Measurements from ENCODE around the gene LRP1B. TPM values are rescaled to one million over a fixed set of nuclear protein-coding genes. Genes with fewer than 3 reads are reported as not detected.
A peak's percentile ranks its signal among the peaks of the same experiment; 100 is the strongest.

LRP1B gene
- total RNA-seq, 1 donor from 2014 or later = not detected

DNA sequence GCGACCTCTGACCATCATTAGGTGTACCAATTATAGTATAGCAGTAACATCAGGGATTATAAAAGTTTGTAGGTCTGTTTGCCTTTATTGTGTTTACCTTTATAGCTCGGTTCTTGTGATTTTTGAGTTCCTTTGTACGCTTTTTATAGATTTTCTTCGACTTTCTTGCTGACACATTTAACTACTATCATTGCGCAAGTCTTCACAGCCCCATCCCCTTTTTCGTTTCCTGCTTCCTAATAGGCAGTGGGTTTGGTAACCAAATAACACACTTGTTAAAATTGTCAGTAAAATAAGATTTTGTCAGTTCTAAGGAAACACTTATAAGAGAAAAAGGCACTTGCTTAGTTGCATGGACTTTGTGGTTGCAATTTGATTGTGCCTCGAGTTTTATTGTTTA, 541.5 kb downstream of the LRP1B start:
- ATAC-seq (no peak), DNase-seq (ENCODE audit: missing footprints) (no peak)
- intact Hi-C loops (cut with DNase I) = no loop called here

DNA sequence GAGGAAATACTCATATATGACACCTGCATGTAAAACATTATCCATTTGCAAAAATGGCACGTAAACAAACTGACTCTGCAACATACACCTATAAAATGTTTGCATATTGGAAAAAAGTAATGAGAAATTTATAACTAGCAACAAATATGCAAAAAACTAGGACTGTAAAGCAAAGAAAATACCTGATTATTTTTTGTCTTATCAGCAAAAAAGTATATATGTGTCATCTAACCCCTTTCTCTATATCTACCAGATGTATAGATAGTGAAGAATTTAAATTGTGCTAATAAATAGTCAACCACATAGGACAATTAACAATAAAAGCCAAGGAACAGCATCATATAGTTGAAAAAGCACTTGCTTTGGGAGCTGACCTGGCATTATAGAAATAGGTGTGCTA, 543.8 kb downstream of the LRP1B start:
- DNase-seq (ENCODE audit: missing footprints) (no peak), ATAC-seq (no peak)
- intact Hi-C loops (cut with DNase I) = no loop called here

DNA sequence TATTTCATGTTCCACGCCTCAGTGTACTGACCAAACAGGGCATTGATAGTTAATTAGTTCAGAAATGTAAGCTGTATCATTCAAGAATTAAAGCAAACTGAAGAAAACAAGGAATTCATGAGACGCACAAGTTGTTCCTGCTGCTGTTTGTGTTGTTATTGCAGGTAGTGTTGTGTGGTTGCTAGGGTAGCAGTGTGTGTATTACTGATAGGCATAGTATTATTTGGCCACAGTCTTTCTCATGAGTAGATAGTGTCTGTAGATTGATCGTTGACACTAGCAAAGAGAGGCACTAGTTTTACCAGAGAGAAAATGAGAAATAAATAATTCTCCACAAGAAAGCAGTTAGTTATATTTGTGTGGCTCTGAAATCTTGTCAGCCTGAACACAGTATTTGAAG, 548.6 kb downstream of the LRP1B start:
- intact Hi-C loops (cut with DNase I) = no loop called here
- DNase-seq (ENCODE audit: missing footprints) = no peak
- peak; percentile 88 for ATAC-seq

DNA sequence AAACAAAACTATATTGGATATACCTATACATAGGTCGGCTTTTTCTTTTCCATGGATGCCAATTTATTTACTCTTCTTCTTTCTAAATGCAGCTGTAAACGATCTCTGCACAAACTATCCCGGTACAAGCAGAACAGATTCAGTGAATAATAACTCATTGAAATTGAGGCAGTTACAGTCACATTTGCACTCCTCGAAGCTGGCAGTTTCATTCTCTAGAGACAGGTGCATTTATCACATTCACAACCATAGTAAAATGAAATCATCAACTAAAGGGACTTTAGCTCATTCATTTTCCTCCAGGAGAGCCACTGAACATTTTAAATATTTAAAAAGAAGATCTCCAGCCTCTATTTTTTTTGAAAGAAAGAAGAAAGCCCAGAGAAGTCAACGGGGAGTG, 551.7 kb downstream of the LRP1B start:
- no peak for DNase-seq (ENCODE audit: missing footprints)
- intact Hi-C loops (cut with DNase I) = no loop called here
- no peak for ATAC-seq

DNA sequence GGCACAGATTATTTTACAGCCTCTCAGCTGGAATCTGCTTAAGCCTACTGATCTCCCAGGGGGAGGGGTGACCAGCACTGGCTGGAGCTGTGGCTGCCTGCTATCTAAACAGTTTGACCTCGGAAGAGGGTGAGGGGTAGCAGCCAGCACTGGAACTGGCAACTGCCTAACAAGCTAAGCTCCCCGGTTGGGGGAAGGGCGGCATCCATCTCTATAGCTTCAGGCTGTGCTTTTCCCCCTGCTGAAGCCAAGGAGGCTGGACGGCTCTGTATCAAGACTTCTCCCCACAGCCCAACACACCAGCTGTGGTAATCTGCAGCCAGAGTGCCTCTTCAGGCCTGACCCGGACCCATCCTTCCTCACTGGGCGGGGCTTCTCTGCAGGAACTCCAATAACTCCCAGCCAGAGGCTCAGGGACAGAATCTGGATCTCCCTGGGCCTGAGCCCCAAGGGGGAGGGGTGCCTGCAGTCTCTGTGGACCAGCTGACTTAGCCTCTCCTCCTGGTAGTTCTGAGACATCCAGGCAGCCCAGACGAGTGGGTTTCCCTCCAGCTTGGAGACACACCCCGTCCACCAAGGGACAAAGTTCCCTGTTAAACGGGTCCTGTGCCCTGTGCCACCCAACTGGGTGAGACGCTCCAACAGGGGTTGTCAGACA, 560.2 kb downstream of the LRP1B start:
- intact Hi-C loops (cut with DNase I) = no loop called here
- DNase-seq (ENCODE audit: missing footprints) = peak; percentile 27
- ATAC-seq = peak; percentile 76

DNA sequence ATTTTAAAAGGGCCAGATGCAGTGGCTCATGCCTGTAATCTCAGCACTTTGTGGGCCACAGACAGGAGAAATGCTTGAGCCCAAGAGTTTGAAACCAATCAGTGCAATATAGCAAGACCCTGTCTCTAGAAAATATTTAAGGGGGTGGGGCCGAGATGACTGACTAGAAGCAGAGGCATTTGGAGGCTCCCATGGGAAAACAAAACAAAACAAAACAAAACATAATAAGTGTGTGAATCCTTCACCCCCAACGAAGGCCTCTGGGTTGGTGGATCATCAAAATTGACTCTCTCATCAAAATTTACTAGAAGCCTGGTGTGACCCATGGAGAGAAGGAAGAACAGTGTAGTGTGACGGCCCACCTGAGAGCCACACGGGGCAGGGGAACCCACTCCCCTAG, 560.9 kb downstream of the LRP1B start:
- no peak for DNase-seq (ENCODE audit: missing footprints)
- no peak for ATAC-seq
- intact Hi-C loops (cut with DNase I) = no loop called here

DNA sequence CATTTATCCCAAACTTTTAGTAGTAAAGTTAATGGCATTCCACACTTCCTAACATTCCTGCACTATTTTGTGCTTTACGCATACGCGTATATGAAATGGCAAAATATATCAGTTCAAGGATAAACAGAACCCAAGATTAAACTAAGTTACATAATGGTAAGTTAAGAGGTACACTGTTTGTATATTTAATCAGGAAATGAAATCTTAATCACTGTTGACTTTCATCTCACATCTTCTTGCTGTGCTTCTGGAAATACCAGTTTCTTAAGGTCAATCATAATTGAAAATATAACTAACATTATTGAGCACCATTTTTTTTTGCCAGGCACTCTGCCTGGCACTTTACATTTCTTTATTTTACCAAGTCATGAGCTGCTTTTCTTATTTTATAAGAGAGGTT, 565.2 kb downstream of the LRP1B start:
- intact Hi-C loops (cut with DNase I) = no loop called here
- ATAC-seq (no peak), DNase-seq (ENCODE audit: missing footprints) (no peak)

DNA sequence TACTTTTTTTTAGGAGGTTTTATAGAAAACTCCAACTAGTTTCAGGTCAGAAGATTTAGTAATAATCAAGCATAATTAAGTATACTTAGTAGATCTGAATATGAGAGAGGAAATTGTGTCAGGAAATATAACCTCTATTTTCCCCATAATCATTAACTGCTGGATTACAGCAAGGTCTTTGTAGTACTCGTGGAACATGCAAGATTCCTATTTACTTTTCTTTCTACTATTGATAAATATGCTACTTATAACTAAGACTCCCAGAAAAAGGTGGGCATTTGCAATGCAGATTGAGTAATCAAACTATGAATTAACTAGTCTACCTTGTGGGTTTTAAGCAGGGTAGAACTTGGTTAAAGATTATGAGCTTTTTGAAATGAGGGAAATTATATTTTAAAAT, 570.1 kb downstream of the LRP1B start:
- intact Hi-C loops (cut with DNase I) = no loop called here
- ATAC-seq (no peak), DNase-seq (ENCODE audit: missing footprints) (no peak)

DNA sequence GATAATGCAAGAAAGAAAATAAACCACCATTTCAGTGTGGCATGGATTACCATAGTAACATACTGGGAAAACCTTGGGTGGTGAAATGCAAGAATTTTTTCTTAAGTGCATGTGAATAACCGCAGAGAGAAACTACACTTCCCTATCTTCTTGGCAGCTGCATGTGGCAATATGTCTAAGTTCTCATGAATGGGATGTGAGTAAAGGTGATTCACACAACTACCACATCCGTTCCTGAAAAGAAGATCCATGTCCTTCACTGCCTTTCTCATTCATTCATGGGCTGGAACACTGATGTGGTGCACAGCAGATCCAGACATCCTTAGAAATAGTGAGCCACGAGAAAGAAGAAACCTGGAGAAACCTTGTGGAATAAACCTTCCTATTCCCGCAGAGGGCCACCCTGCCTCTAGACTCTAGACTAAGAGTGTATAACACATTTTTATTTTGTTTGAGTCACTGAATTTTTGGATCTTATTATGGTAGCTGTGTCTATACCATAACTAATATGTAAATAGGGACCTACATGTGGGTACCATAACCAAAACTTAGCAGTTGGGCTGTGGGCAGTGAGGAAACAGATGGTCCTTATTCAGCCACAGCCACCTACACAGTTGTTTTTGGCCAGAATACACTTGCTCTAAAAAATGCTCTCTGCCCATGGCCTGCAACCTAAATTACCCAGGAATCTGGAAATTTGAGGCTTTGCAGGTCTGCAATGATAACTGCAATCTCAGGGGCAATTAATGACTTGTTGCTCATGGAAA, 573.3 kb downstream of the LRP1B start:
- intact Hi-C loops (cut with DNase I) = no loop called here
- ATAC-seq = no peak
- no peak for DNase-seq (ENCODE audit: missing footprints)

DNA sequence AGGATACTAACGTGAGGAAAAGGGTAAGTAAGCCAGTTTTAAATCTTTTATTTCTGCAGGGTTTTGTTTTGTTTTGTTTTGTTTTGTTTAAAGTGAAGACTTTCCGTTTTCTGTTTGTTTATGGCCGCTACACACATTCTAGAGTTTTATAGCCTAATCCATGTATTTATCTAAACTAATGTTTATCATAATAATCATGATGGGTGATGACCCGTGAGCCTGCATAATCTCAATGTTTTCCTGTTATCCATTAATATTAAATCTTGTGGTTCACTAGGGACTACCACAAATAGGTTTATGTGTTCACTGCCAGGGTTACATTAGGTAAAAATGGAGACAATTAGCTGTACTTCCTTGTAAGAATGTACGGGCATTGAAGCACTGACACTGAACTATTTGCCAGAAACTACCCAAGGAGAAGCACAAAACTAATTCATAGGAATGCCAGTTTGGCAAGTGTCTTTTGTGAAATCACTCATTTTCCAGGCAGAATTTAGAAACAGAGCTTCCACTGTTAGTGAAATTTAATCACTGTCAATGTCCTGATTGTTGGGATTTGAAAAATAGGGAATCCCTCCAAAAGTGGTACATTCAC, 574.8 kb downstream of the LRP1B start:
- intact Hi-C loops (cut with DNase I) = no loop called here
- no peak for ATAC-seq
- DNase-seq (ENCODE audit: missing footprints) = no peak

DNA sequence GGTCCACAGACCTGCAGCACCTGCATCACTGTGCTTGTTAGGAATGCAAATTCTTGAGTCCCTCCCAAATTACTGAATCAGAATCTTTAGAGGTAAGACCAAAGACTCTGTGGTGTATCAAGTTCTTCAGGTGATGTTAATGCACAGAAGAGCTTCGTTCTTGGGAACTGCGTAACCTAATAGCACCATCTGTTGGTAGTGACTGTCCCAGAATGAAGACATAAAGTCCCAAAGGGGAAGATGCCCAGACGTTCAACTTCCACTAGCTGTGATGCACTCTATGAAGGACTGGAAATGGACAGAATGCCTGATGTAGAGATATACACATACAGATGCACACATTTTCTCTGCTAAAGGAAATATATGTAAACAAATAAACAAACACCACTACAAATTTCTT, 576.0 kb downstream of the LRP1B start:
- intact Hi-C loops (cut with DNase I) = no loop called here
- ATAC-seq = no peak
- no peak for DNase-seq (ENCODE audit: missing footprints)

DNA sequence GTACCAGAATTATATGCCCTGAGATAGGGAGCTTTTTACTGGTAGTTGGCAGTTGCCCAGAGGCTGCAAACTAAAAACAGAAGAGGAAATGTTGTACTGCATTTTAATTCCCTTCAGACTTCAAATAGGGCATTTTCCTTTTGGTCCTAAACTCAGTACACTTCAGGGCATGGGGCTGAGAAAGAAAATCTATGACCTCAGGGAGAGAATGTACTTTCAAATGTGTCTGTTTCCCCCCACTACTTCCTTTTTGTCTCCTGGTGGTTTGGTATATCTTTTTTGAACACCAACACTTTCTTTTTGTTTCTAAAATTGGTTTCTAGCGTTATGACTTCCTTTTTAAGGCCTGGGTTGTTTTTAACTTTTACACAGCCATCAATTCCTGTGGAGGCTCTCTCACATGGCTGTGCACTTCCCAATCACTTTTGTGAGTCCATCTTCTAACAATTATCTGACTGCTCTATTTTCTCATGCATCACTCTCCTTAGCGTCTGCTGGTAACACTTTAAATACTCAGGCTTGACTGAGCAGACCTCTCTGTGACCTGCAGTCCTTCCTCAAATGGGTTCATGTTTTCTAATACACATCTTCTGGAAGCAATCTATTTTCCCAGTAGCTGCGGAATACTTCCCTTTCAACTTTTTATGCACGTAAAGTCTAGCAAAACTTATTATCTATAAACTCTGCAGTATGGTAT, 596.0 kb downstream of the LRP1B start:
- ATAC-seq (no peak), DNase-seq (ENCODE audit: missing footprints) (no peak)
- intact Hi-C loops (cut with DNase I) = no loop called here

DNA sequence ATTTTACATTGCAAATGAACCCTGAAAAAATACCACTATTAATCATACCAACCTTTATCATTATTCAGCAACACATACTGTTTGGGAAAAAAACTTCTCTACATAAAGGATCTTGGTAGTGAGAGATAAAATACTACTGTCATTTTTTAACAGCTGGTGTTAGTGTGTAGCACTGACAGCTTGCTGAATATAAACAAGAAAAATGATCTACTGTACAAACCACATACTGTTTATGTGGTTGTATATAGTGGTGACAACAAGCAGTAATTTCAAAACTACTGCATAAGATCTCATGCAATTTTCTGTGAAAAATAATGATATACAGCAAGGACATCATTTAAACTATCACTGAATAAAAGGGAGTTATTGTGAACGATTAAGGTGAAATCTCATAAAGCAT, 601.2 kb downstream of the LRP1B start:
- ATAC-seq (no peak), DNase-seq (ENCODE audit: missing footprints) (no peak)
- intact Hi-C loops (cut with DNase I) = no loop called here

DNA sequence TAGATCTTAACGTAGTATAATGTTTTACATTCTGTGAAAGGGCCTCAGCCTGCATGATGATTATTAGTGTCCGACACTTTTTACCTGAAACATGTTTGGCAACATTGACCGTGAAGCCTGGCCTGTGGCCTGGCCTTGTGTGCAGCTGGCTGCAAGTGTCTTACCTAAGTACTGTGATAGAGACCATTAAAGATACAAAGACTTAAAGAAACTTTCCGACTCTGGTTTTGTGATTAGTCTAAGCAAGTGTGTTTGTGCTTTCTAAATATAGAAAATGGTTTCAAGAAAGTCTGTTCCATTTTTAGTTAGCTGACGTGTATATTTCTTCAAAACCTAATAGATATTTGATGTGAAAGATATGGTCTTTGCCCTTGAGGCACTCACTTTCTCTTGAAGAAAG, 601.8 kb downstream of the LRP1B start:
- intact Hi-C loops (cut with DNase I) = no loop called here
- no peak for ATAC-seq
- DNase-seq (ENCODE audit: missing footprints) = no peak

DNA sequence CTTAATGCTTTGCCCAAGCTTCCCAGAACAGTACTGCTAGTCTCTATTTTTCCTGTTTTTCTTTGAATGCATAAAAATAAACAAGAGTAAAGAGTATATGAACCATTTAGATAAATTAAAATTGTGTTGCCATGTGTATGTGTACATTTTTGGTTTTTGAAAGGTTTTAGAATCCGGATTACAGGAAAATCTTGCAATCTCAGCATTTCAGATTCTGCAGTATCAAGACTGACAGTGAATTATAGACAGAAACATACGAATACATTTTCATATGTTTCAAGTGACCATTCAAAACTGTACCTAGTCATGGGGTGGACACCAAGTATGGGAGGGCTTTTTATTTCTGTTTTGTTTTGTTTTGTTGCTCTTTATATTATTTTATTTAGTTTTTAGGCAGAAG, 604.1 kb downstream of the LRP1B start:
- no peak for DNase-seq (ENCODE audit: missing footprints)
- intact Hi-C loops (cut with DNase I) = no loop called here
- ATAC-seq = no peak

DNA sequence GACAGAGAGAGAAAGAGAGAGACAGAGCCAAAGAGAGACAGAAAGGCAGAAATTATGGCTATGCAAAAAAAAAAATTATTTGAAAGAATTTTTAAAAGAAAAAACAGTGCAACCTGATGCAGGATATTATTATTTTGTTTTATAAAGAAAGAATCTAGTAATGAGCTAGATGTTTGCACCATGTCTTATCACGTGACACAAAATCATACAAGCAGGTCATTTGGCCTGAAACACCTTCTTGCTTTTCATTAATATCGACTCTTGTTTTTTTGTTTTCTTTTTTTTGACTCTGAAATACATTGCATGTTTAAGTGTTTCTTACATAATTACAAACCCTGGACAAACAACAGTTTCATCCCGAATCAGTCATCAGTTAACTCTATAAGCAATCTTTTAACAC, 606.0 kb downstream of the LRP1B start:
- DNase-seq (ENCODE audit: missing footprints) (no peak), ATAC-seq (no peak)
- intact Hi-C loops (cut with DNase I) = no loop called here

DNA sequence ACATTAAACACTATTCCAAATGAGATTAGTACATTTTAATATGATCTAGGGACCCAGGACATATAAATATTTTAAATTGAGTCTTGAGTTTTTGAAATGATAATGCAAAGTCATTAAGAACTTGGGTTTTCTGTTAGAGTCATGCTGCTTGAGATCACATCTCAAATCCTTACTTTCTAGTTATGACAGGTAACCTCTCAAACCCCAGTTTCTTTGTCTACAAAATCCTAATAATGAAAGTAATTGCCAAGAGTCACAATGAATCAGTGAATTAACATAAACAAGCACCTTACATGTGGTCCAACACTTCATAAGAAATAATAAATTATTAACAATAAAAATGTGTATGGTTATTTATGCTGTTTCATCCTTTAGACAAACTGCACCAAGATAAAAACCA, 607.6 kb downstream of the LRP1B start:
- intact Hi-C loops (cut with DNase I) = no loop called here
- no peak for DNase-seq (ENCODE audit: missing footprints)

DNA sequence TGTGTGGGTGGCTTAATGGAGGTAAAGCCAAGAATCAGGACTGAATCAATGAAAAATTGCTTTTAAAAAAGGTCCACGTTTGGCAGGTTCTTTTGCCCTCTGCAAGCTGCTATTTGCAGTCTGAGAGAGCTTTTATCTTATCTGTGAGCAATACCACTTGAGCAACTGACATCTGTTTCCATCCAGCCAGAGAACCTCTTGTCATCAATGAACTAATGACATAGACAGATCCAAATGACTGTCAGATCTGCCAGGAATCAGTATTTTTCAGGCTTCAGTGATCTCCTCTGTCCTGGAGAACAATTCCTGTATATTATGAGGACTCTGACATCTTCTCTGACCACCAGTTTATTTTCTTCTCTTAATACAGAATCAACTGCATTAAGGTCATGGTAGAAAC, 608.1 kb downstream of the LRP1B start:
- DNase-seq (ENCODE audit: missing footprints) (no peak), ATAC-seq (peak; percentile 28)
- intact Hi-C loops (cut with DNase I) = no loop called here

More for the DNA sequence above, 607.6 kb downstream of the LRP1B start:
- no peak for ATAC-seq

DNA sequence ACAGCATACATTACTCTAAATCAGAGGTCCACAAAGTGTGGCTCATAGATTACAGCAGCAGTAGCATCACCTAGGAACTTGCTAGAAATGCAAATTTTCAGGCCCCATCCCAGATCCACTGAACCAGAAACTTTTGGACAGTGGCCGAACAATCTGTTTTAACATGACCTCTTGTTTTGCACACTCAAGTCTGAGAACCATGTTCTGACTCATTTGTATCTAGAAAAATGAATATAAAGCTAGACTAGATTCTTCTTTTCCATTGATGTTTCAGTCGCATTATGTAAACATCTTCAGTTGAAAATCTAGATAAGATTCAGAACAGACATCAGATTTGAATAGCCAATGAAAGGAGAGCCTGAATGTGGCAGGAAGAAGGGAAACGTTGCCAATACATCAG, 608.8 kb downstream of the LRP1B start:
- no peak for DNase-seq (ENCODE audit: missing footprints)
- intact Hi-C loops (cut with DNase I) = no loop called here
- no peak for ATAC-seq

DNA sequence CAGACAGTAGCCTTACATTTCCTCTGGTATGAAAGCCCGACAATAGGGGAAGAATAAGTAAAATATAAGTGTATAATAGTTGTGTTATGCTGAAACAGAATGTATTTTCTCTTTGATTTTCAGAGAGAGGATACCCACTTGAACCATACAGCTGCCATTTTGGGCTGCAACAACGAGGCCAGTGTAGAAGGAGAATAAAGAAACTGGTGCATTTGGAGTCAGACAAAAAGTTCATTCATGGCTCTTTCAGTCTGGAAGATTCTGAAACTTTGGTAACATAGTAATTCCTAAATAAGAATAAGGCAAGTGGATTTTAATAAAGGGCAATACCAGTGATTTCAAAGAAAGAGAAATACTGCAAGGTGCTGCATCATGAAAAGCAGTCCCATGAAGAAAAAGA, 610.9 kb downstream of the LRP1B start:
- ATAC-seq = no peak
- no peak for DNase-seq (ENCODE audit: missing footprints)
- intact Hi-C loops (cut with DNase I) = no loop called here
